MM.1S (cell line): ENCODE measurements around the gene SPRED3.

Source experiments
- CTCF ChIP-seq: fragments of 300-600 bp; sonication (generic); IDR thresholded peaks from 2 replicates; pipeline ENCODE4 v1.5.1; 2016; ENCODE audit warnings: antibody characterized with exemption, low read length, mixed read lengths
- EZH2 ChIP-seq: fragments of 300-600 bp; sonication (generic); optimal IDR thresholded peaks from 2 replicates; pipeline ENCODE3; 2017; ENCODE audit warnings: low read depth, mild to moderate bottlenecking, antibody characterized with exemption, low read length, mixed read lengths

GRCh38 chr19:38376576-38376975 is 11.9 kb upstream of the SPRED3 start:
- TF ChIP-seq CTCF, result no peak
- TF ChIP-seq EZH2, result no peak
